Common myeloid progenitor, CD34-positive (primary cell): ENCODE results near the gene SERPINB2.
A peak's percentile ranks its signal among the peaks of the same experiment; 100 is the strongest.

ENCODE experiments used
- CTCF ChIA-PET: fragments of 350-600 bp; sonication (Branson Sonifier 250); formaldehyde crosslinking; loops from one replicate; lab custom pipeline; 2021; ENCODE audit warnings: antibody characterized with exemption; lab: Charles Lee
- POLR2A ChIA-PET: fragments of 350-600 bp; sonication (Branson Sonifier 250); formaldehyde crosslinking; loops from one replicate; lab custom pipeline; 2021; ENCODE audit warnings: antibody characterized with exemption; lab: Charles Lee
- DNase-seq, 3 donors: peaks; one replicate each; pipeline versions ENCODE4 v3.0.0 to v3.0.0-alpha.2; 2013
- H3K27ac ChIP-seq, 2 experiments: 1 replicate in 1 of 2; 2 replicates in 1 of 2; pipeline ENCODE4 v1.7.0; 2013; ENCODE audit warnings: inconsistent platforms in 2 of 2, low read length in 2 of 2, mild to moderate bottlenecking in 2 of 2, low read depth in 1 of 2, moderate library complexity in 1 of 2; ENCODE audit not compliant: severe bottlenecking in 2 of 2, insufficient read depth in 1 of 2, poor library complexity in 1 of 2
- H3K27me3 ChIP-seq, 5 experiments: replicated peaks in 2 of 5; 1 replicate in 3 of 5; 2 replicates in 2 of 5; pipeline versions ENCODE4 v1.6.1 to v1.7.0; 2013; ENCODE audit warnings: low read length in 4 of 5, mild to moderate bottlenecking in 2 of 5, moderate library complexity in 2 of 5, inconsistent platforms in 1 of 5; ENCODE audit not compliant: insufficient read depth in 5 of 5, control insufficient read depth in 4 of 5
- H3K36me3 ChIP-seq, 4 experiments: 1 replicate in 2 of 4; 2 replicates in 2 of 4; pipeline versions ENCODE4 v1.6.1 to v1.7.0; 2013; ENCODE audit warnings: low read length in 3 of 4, control low read depth in 1 of 4, mild to moderate bottlenecking in 1 of 4; ENCODE audit not compliant: control insufficient read depth in 4 of 4, insufficient read depth in 4 of 4
- H3K4me1 ChIP-seq, 4 experiments: 1 replicate in 3 of 4; 2 replicates in 1 of 4; pipeline versions ENCODE4 v1.6.1 to v1.7.1; 2013; ENCODE audit warnings: low read length in 3 of 4, mild to moderate bottlenecking in 3 of 4, control low read depth in 1 of 4, inconsistent platforms in 1 of 4, moderate library complexity in 1 of 4; ENCODE audit not compliant: control insufficient read depth in 4 of 4, insufficient read depth in 4 of 4; ENCODE audit errors: control extremely low read depth in 1 of 4
- H3K4me3 ChIP-seq, 7 experiments: 1 replicate in 4 of 7; 2 replicates in 3 of 7; pipeline versions ENCODE4 v1.5.1 to v1.7.0; 2013; ENCODE audit warnings: mild to moderate bottlenecking in 7 of 7, low read length in 6 of 7, moderate library complexity in 6 of 7, inconsistent platforms in 2 of 7, low read depth in 2 of 7, control low read depth in 1 of 7; ENCODE audit not compliant: insufficient read depth in 4 of 7, control insufficient read depth in 1 of 7; ENCODE audit errors: extremely low read depth in 1 of 7
- H3K9me3 ChIP-seq, 5 experiments: 1 replicate in 4 of 5; 2 replicates in 1 of 5; pipeline versions ENCODE4 v1.6.1 to v1.7.1; 2013; ENCODE audit warnings: low read length in 4 of 5, mild to moderate bottlenecking in 2 of 5, inconsistent platforms in 1 of 5, low read depth in 1 of 5, moderate library complexity in 1 of 5; ENCODE audit not compliant: control insufficient read depth in 4 of 5, insufficient read depth in 2 of 5; ENCODE audit errors: control extremely low read depth in 1 of 5
- WGBS: methylation state at CpG from one replicate; pipeline ENCODE4 v1.1.5; 2013; ENCODE audit not compliant: insufficient coverage; 5-methylcytosine and 5-hydroxymethylcytosine counted together

The SERPINB2 gene

DNA sequence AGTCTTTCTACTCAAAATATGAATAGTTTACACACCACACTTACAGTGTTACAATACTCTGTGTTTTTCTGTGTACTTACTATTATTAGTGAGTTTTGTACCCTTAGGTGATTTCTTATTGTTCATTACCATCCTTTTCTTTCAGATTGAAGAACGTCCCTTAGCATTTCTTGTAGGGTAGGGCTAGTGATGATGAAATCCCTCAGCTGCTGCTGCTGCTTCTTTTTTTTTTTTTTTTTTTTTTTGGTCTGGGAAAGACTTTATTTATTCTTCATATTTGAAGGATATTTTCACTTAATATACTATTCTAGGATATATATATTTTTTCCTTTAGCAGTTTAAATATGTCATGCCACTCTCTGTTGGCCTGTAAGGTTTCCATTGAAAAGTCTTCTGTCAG is 29.0 kb upstream of the SERPINB2 start:
- WGBS = no CpG with 5 or more reads among the region's 1 CpG
- POLR2A ChIA-PET = no interaction called here

DNA sequence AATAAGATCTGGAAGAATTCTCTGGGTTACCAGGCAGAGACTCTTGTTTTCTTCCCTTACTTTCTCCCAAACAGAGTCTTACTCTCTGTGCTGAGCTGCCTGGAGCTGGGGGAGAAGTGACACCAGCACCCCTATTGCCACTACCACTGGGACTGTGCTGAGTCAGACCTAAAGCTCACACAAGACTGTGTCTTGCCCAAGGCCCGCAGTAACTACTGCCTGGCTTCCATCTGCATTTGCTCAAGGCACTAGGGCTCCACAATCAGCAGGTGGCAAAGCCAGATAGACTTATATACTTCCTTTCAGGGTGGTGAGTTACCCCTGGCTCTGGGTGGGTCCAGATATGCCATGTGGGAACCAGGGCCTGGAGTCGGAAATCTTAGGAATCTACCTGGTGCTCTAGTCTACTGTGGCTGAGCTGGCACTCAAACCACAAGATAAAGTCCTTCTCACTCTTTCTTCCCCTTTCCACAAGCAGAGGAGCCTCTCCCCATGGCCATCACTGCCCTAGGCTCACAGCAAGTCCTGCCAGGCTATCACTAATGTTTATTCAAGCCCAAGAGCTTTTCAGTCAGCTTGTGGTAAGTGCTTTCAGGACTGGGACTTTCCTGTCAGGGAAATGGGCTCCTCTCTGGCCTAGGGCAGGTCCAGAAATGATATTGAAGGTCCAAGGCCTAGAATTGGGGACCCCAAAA is 27.6 kb upstream of the SERPINB2 start:
- H3K27ac ChIP-seq = no peak overlapping the region
- ChIA-PET POLR2A (no interaction called here), CTCF (interaction anchor here (0.6 to 1.5 kb wide), 2 partner anchors 27 to 33 kb away, joined by 3 read pairs; no protein-coding TSS in a partner anchor)
- no peak overlapping the region for H3K4me3 ChIP-seq
- H3K27me3 ChIP-seq = peaks cover 0 to 2% (median 0%) of the 10 kb centered on the region in 5 experiments
- no peaks in the 10 kb centered on the region for H3K4me1 ChIP-seq
- H3K36me3 ChIP-seq = no peaks in the 10 kb centered on the region
- 97% methylated on average over 2 of the region's 2 CpGs for WGBS
- H3K9me3 ChIP-seq = peaks cover 0 to under 1% (median 0%) of the 10 kb centered on the region in 5 experiments
- DNase-seq = no peak

More for the DNA sequence above, 29.0 kb upstream of the SERPINB2 start:
- no peaks in the 10 kb centered on the region for H3K36me3 ChIP-seq
- H3K4me3 ChIP-seq = no peak overlapping the region
- DNase-seq = no peak
- peaks cover 0 to 2% (median 0%) of the 10 kb centered on the region in 5 experiments for H3K9me3 ChIP-seq
- peaks cover 0 to 2% (median 0%) of the 10 kb centered on the region in 5 experiments for H3K27me3 ChIP-seq
- H3K4me1 ChIP-seq = no peaks in the 10 kb centered on the region
- H3K27ac ChIP-seq = no peak overlapping the region
- CTCF ChIA-PET = interaction anchor here (1.2 kb wide), 2 partner anchors 10 to 21 kb away, joined by 3 read pairs; no protein-coding TSS in a partner anchor

DNA sequence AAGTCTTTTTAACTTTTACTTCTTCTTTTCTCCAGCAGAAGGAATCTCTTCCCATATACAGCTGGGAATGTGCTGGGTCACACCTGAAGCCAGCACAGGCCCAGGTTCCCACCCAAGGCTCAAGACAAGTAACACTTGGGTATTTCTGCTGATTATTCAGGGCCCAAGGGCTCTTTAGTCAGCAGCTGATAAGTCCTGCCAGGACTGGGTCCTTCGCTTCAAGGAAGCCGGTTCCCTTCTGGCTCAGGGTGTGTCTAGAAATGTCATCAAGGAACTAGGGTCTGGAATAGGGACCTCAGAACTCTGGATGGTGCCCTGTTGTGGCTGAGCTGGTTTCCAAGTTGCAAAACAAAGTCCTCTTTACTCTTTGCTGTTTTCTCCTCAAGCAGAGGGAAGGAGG is 27.0 kb upstream of the SERPINB2 start:
- no peak overlapping the region for H3K27ac ChIP-seq
- peaks cover 0 to 2% (median 0%) of the 10 kb centered on the region in 5 experiments for H3K27me3 ChIP-seq
- H3K9me3 ChIP-seq = no peaks in the 10 kb centered on the region
- WGBS = 90% methylated on average over 2 of the region's 2 CpGs
- no peaks in the 10 kb centered on the region for H3K36me3 ChIP-seq
- H3K4me1 ChIP-seq = no peaks in the 10 kb centered on the region
- no peak for DNase-seq
- ChIA-PET POLR2A (no interaction called here), CTCF (no interaction called here)
- H3K4me3 ChIP-seq = no peak overlapping the region

DNA sequence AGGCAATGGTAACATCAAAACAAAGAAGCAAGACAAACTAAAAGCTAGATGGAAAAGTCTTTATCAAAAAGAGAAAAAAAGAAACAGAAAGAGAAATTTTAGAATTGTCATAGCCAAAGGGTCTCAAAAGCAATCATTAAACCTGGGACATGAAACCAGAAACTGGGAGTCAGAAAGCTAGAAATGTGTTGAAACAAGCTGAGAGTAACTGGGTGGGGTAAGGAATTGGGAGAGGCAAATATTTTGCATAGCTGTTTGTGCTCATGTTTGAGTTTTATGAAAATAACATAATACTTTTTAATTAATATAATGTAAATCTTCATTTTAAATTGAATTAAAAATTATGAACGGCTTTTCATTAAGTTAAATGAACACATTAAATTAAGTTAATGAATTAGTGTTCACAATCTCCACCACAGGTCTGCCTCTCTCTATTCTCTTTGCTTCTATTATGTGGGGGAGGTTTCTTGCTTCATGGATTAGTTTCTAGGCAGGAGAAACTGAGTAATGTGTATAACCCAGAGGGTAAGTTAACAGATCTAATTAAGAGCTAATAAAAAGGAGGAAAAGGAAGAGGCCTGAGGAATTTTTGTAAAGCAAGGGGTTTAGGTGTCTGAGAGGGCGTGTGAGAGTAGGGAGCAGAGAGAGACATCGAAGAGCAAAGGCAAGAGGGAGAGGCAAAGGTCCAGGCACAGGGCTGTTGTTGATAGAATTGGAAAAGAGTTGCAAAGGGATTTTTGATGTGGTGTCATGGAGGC is 20.0 kb upstream of the SERPINB2 start:
- Histone ChIP-seq H3K27ac (no peak overlapping the region), H3K9me3 (no peaks in the 10 kb centered on the region), H3K4me3 (no peak overlapping the region), H3K36me3 (no peaks in the 10 kb centered on the region), H3K4me1 (no peaks in the 10 kb centered on the region), H3K27me3 (no peaks in the 10 kb centered on the region)
- CTCF ChIA-PET = interaction anchor here (1.2 kb wide), 1 partner anchor 11 kb away, joined by 3 read pairs; no protein-coding TSS in a partner anchor
- DNase-seq = no peak
- WGBS = 100% methylated on average over 1 of the region's 3 CpGs
- POLR2A ChIA-PET = no interaction called here

DNA sequence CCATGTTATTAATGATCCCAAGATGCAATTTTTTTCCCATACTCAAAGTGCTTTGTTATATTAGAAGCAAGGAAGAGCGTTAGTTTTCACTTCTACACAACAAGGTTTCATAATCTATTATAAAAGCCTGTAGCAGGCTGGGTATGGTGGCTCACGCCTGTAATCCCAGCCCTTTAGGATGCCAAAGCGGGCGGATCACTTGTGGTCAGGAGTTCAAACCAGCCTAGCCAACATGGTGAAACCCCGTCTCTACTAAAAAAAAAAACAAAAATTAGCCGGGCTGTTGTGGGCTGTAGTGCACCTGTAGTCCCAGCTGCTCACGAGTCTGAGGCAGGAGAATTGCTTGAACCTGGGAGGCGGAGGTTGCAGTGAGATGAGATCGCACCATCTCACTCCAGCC is 19.0 kb upstream of the SERPINB2 start:
- Histone ChIP-seq H3K4me3 (no peak overlapping the region), H3K9me3 (no peaks in the 10 kb centered on the region), H3K36me3 (no peaks in the 10 kb centered on the region), H3K4me1 (no peaks in the 10 kb centered on the region), H3K27ac (no peak overlapping the region), H3K27me3 (no peaks in the 10 kb centered on the region)
- DNase-seq = no peak
- CTCF ChIA-PET = interaction anchor here (1.2 kb wide), 1 partner anchor 10 kb away, joined by 3 read pairs; no protein-coding TSS in a partner anchor
- 96% methylated on average over 4 of the region's 9 CpGs for WGBS
- POLR2A ChIA-PET = no interaction called here

DNA sequence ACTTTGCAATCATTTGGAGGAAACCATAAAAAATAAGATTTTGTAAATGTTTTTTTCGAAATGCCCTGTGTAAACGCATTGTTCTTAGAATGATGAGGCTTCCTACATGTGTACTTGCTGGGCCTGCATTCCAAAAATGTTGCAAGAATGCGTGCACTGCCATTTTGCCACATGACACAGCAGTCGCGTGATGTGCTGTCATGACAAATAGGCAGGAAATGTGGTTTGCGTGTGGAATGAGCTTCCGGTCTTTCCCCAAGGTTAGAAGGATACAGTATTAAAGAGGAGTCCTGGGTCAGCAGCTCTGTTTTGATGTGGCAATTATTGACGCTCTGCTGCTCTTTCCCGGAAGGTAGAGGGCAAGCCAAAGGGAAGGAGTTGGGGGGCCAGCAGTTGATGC is 18.1 kb upstream of the SERPINB2 start:
- 83% methylated on average over 9 of the region's 9 CpGs for WGBS
- ChIA-PET POLR2A (no interaction called here), CTCF (no interaction called here)
- Histone ChIP-seq H3K36me3 (no peaks in the 10 kb centered on the region), H3K4me1 (no peaks in the 10 kb centered on the region), H3K27me3 (no peaks in the 10 kb centered on the region), H3K9me3 (no peaks in the 10 kb centered on the region), H3K4me3 (no peak overlapping the region), H3K27ac (no peak overlapping the region)
- DNase-seq = peak in 1 of 3 donors; percentile 15

DNA sequence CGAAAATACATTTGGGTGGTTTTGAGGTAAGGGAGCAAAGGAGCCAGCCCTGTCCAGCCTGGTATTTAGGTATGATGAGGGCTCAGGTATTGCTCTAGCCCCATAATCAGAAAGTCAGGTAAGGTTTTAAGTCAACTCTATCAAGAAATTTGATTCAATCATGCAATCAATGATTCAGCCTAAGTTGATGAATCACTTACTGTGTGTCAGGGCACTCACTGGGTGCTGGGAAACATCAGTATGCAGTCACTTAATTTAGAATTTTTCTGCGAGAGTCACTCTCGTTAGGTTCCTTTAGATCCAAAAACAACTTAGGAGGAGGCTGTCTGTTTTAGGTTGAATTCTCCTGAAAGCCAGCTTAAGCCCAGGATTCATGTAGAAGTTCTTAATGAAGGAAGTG is 17.7 kb upstream of the SERPINB2 start:
- CTCF ChIA-PET = no interaction called here
- H3K27ac ChIP-seq = no peak overlapping the region
- POLR2A ChIA-PET = no interaction called here

More for the DNA sequence above, 17.7 kb upstream of the SERPINB2 start:
- 100% methylated on average over 2 of the region's 3 CpGs for WGBS
- Histone ChIP-seq H3K27me3 (no peaks in the 10 kb centered on the region), H3K9me3 (no peaks in the 10 kb centered on the region), H3K4me3 (no peak overlapping the region), H3K36me3 (no peaks in the 10 kb centered on the region), H3K4me1 (no peaks in the 10 kb centered on the region)
- no peak for DNase-seq
